GM04503 (cell line): ENCODE measurements around the gene CLEC2B.

Source experiments
- DNase-seq: peaks from one replicate; pipeline ENCODE4 v3.0.0-alpha.2; 2012; ENCODE audit warnings: low read depth

The CLEC2B gene

DNA sequence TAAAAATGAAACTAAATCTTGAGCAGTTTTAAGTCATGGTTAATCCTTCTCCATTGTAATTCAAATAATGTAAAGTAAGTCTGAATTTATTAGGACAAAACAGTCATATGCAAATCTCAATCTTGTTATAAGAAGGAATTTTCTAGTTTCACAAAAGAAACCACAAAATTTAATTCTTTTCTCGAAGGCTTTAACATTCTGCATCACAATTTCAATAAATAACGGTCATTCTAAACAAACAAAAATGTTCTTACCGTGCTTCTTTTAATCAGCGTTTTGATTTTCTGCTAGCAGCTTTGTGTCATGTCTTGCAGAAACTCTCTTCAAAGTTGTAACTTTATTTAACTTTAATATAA is 225 bp downstream of the CLEC2B start:
- DNase-seq: no peak

DNA sequence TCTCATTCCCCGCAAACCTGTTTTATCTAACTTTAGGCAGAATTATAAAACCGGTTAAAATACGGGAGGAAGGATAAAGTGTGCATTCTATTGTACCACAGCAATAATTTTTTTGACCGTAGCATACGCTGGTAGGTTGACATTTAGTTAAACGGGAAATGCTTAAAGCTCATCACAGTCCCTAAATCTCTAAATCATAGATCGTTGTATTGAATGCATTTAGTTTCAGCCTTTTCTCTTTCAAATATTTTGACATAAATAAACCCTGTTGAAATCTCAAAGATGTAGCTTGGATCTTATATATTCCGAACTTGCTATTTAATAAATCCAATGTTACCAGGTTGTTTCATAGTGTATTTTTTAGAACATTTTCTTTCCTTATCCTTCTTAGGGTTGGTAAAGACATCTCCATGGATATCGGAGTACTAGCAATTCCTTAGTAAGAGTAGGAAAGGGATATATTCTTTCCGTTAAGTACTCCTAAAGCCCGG is 798 bp downstream of the CLEC2B start:
- DNase-seq: no peak

DNA sequence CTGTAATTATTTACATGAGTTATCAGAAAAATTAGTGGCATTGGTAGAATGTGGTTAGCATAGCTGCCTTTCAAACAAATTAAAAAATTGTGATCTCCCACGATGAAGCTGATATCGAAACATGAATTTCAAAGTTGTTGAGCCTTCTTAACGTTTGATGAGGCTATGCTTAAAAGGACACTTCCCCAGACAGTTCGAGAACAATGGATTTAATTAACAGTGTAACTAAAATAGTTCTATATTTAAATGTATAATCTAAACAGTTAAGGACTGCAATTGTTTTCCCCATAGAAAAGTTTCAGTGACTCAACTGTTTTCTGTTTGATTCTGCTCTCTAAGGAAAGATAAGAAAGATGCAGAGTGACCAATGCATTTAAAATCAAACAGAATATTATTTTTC is 1.6 kb downstream of the CLEC2B start:
- DNase-seq: no peak

DNA sequence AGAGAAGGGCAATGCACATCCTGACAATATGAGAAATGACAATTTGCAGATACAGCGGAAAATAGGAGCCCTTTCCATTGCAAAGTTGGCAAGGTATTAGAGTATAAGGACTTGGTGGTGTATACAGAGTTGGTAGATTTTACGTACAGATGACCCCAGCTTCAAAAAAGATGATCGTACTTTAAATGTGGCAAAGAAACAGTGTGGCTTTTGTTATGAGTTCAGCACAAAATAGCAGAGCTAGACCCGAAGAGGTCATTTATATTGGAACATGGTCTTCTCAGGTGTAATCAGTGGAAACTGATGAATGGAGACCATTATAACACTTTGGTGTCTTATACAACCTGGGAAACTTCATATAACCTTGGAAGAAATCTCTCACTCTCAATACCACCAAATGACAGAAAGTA is 2.3 kb downstream of the CLEC2B start:
- no peak for DNase-seq

DNA sequence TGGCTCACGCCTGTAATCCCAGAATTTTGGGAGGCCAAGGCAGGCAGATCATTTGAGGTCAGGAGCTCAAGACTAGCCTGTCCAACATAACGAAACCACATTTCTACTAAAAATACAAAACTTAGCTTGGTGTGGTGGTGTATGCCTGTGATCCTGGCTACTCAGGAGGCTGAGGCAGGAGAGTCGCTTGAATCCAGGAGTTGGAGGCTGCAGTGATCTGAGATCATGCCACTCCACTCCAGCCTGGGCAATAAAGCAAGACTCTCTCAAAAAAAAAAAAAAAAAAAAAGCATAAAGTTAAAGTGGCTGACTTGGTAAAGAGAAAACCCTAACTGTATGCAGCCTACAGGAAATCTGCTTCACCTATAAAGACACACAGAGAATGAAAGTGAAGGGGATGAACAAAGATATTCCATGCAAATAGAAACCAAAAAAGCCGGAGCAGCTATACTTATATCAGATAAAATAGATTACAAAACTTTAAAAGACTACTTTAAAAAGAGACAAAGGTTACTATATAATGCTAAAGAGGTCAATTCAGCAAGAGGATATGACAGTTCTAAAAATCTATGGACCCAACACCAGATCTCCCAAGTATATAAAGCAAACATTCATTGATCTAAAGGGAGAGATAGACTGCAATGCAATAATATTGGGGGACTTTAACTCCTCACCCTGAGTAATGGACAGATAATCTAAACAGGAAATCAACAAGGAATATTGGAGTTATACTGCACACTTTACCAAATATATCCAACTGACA is 4.1 kb downstream of the CLEC2B start:
- no peak for DNase-seq

DNA sequence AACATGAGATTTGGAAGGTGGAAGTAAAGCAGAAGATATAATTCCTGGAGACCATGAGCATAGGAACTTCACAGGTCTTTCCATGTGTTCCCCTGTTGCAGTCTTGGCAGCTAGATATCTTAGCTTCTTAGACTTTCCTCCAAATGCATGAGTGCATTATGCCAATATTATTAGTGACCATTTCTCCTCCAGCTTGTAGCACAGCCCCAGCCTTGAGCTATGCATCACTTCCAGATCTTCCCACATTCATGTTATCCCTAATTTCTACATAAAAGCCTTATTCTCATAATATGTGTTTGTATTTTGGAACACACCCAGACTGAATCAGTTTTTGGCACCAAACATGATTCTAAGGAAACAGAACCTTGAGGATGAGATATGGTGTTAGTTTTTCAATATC is 11.0 kb downstream of the CLEC2B start:
- DNase-seq: no peak

DNA sequence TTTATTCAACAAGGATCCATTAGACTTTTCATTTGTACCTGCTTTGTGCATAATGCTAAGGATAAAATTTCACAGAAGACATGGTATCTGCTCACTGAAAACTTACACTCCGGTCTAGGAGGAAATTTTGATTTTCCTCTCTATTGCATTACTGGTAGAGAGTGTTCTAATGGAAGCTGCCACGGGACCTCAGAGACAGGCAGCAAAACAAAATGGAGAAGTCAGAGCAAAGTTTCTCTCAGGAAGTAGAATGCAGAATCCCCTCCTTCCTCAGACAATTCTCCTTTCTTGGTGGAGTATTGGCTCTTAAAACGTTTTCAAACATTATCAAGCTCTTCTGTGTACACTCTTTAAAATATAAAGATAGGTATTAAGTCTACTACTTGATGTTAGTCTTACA is 12.3 kb downstream of the CLEC2B start:
- no peak for DNase-seq

DNA sequence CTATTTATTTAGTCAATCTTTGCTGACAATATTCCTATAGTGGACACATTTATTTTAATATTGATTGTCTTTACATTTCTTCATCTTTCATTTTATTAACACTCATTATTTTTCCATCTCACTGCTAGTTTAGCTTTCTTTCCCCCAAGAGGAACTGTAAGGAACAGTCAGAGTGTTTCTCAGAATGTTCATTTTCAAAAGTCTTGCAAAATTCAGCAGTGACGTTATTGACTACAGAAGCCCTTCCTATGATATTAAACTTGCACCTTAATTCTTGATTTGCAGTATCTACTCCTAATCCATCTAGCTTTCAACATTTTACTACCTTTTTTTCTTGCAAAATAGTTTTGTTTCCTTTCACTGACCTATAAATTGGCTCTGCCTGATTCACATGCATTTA is 13.0 kb downstream of the CLEC2B start:
- no peak for DNase-seq

DNA sequence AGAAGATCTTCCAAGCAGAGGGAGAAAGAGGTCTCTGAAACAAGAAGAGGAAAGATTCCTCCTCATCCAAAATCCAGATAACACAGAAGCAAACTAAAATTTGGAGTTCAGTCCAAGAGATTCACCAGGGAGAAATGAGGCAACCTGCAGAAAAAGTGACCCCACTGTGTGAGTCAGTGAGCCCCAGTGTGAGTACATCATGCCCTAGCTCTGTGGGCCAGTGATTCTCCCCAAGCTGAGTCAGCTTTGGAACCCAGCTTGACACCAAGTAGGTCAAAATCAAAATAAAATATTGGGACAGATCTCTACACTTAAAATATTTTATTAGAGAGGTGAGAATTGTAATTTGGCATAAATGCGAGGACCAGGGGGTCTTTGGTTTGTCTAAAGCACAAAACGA is 17.2 kb downstream of the CLEC2B start:
- no peak for DNase-seq

DNA sequence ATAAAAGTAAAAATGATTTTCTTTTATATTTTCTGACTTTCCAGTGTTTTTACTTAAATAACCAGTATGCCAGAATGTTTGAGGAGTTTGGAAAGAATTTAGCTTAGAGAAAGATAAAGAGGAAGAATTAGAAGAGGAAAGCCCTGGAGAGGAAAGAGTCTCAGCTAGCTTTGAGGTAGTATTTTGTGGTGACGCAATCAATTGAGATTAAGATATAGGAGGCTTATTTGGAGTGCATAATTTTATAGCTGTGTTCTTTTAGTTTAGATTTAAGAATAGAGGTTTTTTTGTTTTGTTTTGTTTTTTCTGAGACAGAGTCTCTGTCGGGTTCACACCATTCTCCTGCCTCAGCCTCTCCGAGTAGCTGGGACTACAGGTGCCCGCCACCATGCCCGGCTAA is 18.1 kb downstream of the CLEC2B start:
- DNase-seq: no peak

DNA sequence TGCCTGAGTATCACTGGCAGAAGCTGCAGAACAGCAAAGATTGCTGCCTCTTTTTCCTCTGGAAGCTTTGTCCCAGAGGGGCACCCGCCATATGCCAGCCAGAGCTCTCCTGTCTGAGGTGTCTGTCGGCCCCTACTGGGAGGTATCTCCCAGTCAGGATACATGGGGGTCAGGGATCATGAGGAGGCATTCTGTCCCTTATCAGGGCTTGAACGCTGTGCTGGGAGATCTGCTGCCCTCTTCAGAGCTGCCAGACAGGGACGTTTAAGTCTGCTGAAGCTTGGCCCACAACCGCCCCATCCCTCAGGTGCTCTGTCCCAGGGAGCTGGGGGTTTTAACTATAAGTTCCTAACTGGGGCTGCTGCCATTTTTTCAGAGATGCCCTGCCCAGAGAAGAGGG is 20.3 kb downstream of the CLEC2B start:
- DNase-seq: no peak

DNA sequence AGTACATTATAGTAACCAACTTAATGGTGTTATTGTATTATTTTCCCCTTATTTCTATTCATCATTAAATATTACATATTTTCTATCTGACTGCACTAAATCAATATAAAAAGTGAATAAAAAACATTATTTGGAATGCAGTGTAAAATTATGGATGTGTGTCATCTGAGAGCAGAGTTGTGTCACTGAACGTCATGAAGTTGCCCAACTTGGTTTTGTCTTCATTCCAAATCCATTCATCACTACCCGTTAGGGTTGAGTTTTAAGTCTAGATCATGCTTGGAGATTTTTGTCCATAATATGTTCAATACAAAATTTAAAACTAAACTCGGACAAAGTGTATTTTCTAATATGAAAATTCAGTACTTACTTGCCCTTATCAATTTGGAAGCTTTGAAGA is 25.7 kb downstream of the CLEC2B start:
- no peak for DNase-seq

DNA sequence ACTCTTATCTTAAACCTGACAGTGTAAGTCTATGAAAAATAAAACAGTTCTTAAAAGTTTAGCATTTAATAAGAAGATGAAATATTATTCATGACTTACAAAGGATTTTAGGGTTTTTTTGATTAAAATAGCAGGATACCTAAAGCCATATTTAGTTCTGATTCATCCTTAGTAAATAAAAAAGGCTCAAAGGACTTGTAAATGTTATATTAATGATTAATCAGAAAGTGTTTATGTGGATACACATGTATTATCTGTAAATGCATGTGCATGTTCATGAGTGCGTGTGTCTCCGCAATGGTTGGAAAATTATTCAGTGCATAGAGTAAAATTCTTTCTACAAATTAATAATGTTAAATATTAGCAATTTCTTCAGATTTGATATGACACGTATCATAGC is 37.4 kb downstream of the CLEC2B start:
- DNase-seq: no peak

DNA sequence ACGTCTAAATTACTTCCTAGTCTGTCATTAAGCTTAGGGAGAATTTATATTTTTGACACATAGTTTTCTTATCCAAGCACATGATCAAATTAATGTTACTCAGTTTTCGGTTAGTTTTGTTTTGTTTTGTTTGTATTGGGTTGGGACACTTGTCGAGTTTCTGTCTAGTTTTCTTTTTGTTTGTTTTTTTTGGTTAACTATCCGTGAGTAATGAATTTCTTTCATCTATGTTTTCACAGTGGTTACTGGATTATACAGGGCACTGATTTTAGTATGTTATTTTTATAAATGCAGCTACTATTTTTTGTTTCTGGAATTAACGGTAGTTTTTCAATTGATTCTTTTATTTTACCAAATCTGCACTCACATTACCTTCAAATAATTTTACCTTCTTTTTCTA is 39.2 kb downstream of the CLEC2B start:
- no peak for DNase-seq

DNA sequence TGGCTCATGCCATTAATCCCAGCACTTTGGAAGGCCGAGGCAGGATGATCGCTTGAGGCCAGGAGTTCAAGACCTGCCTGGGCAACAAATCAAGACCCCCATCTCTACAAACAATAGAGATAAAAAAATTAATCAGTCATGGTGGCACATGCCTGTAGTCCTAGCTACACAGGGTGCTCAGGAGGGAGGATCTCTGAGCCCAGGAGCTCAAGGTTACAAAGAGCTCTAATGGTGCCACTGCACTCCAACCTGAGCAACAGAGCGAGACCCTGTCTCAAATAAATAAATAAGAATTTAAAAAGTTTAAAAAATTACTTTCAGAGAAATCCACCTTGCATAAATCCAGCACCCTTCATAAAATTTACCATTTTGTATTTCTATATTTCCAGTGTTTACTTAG is 39.7 kb downstream of the CLEC2B start:
- no peak for DNase-seq

DNA sequence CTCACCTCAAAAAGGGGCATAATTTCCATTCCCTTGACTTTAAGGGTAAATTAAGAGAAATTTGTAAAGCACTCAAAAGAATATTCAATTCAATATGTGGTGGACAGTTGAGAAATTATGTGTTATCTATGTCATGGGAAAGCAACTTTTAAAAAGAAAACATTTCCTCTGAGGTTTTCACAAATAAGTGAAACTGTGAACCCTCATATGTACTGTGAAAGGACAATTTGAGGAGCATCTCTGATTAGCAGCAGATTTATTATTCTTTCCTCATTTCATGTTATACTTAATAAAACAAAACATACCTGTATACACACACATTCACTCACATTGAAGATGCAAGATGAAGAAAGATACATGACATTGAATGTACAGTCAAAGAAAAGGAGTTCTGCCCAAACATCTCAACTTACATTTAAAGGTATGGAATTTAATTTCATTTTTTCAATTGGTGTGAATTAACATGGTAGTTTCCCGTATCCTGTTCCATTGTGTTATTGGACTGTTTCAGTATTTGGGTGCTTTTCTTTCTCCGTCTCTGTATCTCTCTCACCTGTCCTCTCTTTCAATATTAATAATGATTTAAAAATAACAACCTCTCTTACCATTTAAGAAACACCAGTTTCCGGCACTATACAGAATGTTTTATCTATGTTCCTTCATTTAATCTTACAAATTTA is 41.8 kb downstream of the CLEC2B start, which contains the start of gene KLRF1:
Gene KLRF1 (plus strand): TSS at position 273 of the 680 bp plus-strand sequence. CDS start 64 bp downstream, at position 337.
- no peak for DNase-seq

DNA sequence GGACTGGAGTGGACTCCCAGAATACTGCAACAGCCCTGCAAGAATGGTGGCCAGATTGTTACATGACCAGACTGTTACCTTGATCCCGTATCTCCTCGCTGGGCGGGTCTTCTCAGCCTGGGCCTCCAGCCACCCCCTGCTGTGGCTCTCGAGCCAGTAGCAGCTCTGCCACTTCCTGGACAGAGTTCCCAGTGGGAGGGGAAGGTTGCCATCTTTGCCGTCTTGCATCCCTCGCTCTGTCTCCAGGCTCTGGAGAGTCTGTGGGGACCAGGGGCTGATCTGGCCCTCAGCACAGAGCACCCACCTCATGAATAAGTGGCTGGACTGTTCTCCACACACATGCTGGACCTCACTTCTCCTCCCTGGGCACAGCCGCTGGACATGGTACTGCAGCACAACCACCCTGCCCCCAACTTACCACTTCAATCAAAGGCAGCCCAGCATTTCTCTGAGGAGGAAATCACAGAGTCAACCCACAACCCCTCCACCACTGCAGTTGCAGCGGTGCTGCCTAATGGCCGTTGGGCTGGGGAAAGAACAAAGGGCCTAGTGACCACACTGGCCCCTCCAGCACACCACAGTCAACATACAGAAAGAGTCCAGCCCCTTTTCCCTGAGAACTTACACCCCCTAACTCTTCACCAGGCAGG is 48.7 kb downstream of the CLEC2B start:
- DNase-seq: no peak

DNA sequence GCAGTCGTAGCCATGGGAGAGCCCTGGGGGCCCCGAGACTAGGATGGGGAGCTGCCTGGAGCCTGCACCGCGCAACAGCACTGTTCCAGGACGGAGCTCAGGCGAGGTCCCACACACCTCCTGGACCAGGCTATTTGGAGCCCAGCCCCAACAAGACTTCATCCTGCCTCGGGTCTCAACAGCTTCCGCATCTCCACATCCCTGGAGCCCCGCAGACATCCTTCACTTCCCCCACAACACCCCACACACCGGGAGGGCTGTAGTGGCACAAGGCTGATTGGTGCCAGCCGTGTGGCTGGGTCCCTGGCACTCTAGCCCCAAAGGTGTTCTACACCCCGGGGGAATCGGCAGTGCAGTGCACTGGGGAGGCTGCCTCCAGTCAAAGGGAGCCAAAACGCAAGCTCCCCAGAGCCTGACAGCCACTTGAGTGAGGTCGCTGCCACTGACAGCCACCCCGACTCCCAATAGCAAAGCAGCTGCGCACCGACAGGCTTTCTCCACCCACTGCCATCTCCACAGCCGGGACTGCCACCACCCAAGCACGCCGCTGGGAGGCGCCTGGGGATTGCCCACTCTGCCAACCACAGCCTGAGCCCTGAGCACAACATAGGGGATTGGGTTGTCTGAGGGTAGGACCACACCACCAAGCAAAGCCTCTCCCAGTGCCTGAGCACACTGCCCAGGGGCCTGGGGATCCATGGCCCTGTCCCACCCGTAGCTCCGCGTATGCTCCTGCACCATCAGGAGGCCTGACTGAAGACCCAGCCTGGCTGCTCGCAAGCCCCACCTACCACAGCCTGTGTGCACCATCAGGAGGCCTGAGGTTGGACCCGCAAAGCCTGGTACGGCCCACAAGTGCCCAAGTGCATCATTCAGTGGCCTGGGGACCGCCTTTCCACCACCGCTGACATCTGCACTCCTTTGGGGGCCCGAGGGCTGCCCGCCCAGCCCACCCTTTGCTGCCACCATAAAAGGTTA is 55.0 kb downstream of the CLEC2B start:
- DNase-seq: no peak

DNA sequence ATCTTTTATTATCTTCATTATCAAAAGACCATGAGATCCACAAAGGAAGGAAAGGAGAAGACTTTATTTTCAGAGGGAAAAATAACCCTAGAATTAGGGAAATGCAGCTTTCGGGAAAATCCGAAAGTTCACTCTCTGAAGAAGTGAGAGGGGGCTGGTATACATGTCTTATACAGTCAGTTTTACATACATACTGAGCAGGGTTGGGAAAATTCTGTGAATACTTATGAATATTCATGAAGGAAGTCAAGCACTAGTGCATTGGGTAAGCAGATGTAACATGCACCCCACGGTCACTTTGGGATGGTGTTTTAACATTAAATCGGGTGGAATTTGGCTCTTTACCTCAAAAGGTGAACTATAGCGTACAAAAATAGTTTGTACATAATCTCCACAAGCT is 57.5 kb downstream of the CLEC2B start:
- no peak for DNase-seq

DNA sequence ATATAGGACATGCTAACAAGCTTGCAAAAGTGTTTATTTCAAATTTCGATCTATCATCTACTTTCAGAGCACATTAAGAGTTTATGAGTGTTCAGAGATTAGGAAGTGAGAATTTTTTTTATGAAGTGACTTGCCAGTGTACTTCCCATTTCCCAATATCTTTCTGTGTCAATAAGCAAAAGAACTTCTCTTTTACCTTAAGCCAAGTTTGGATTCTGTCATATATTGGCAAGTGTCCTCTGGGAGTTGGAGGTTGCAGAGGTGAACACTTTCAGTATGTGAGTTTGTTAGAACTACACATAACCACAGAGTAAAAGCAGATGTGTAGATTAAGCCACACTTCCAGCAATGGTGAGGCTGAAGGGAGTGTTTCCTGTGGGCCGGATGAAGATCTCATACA is 58.5 kb downstream of the CLEC2B start:
- DNase-seq: no peak

DNA sequence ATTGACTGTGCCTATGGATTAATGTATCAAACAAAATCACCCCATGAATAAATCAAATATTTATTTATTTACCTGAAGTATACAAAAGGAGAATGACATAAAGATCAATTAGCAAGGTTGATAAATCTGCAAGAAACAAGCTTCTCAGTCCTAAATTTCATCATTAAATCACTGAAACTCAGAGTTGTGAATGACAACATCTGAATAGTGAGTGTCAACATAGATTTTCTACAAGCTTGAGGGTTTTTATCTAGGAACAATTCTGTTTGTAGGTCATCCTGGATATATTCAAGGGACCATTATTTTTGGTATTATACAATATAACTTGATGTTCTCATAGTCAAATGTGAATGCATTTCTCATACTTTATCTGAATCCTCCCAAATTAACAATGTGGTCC is 59.3 kb downstream of the CLEC2B start:
- DNase-seq: no peak

DNA sequence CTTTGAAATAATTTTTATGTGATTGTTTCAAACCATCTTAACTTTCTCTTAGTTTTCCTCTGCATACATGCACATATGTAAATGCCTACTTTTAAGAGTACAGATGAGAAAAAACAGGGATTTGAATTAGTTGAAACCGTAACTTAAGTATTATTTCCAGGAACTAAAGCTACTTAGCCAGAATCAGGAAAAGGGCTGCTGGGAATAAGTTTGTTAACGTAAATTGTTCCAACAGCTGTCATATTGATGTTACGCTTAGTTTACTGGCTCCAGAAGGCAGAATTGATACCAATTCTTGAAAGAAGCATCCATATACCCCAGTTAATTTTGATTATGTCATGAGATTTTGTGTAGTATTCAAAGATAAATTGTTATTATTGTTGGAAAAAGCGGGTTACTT is 59.8 kb downstream of the CLEC2B start:
- no peak for DNase-seq
